Brain microvascular endothelial cell (primary cell): Measurements from ENCODE around the gene KNSTRN.

Source experiments
- DNase-seq: peaks from one replicate; pipeline ENCODE4 v3.0.0-alpha.2; 2020
- H3K27ac ChIP-seq: fragments of 250-450 bp; sonication (Bioruptor Pico); 2 replicates; pipeline ENCODE4 v1.5.1; 2020; ENCODE audit warnings: mild to moderate bottlenecking, moderate library complexity
- H3K27me3 ChIP-seq: fragments of 250-450 bp; sonication (Bioruptor Pico); replicated peaks from 2 replicates; pipeline ENCODE4 v1.5.1; 2020; ENCODE audit warnings: mild to moderate bottlenecking
- H3K36me3 ChIP-seq: fragments of 250-450 bp; sonication (Bioruptor Pico); replicated peaks from 2 replicates; pipeline ENCODE4 v1.5.1; 2020; ENCODE audit warnings: mild to moderate bottlenecking
- H3K4me3 ChIP-seq: 2 replicates; pipeline ENCODE4 v1.5.1; 2011; ENCODE audit warnings: low read depth, mild to moderate bottlenecking, control low read depth, low read length, moderate library complexity
- CTCF ChIP-seq: IDR thresholded peaks from 2 replicates; pipeline ENCODE4 v1.5.1; 2011; ENCODE audit warnings: low read depth, mild to moderate bottlenecking, moderate library complexity, low read length, control low read depth, inconsistent platforms; ENCODE audit errors: missing control alignments
- in situ Hi-C: cut with HindIII; loops from 2 replicates; pipeline ENCODE4 v1.10.0; 2017; ENCODE audit warnings: low sequenced_read_pairs, low pct_ligation_motif_present

The KNSTRN gene

GRCh38 chr15:40354408-40355171 is 27.9 kb upstream of the KNSTRN start:
- in situ Hi-C loops, result no loop called here
- Histone ChIP-seq H3K27ac (no peak overlapping the region), H3K27me3 (no peaks in the 10 kb centered on the region), H3K4me3 (no peak overlapping the region), H3K36me3 (no peaks in the 10 kb centered on the region)
- peak; percentile 84 for TF ChIP-seq CTCF
- DNase-seq, result no peak

GRCh38 chr15:40355976-40356585 is 26.4 kb upstream of the KNSTRN start:
- H3K27ac ChIP-seq, result no peak overlapping the region
- no peak for DNase-seq
- no peaks in the 10 kb centered on the region for H3K36me3 ChIP-seq
- in situ Hi-C loops, result no loop called here
- H3K27me3 ChIP-seq, result no peaks in the 10 kb centered on the region
- no peak overlapping the region for H3K4me3 ChIP-seq
- TF ChIP-seq CTCF, result no peak

GRCh38 chr15:40357246-40357645 is 25.3 kb upstream of the KNSTRN start:
- no peaks in the 10 kb centered on the region for H3K36me3 ChIP-seq
- H3K27me3 ChIP-seq, result no peaks in the 10 kb centered on the region
- no peak overlapping the region for H3K27ac ChIP-seq
- no peak for TF ChIP-seq CTCF
- no peak overlapping the region for H3K4me3 ChIP-seq
- no peak for DNase-seq
- in situ Hi-C loops, result no loop called here

GRCh38 chr15:40357723-40358470 is 24.6 kb upstream of the KNSTRN start, which contains the start of gene DISP2:
DISP2 (plus strand) TSS chr15:40358219; CDS start chr15:40358322, 103 bp downstream.
- in situ Hi-C loops, result no loop called here
- DNase-seq, result peak; percentile 59
- TF ChIP-seq CTCF, result no peak
- no peaks in the 10 kb centered on the region for H3K27me3 ChIP-seq
- peak within 1 kb of the TSS; percentile 55 for H3K4me3 ChIP-seq
- H3K27ac ChIP-seq, result no peak within 1 kb of the TSS
- H3K36me3 ChIP-seq, result no peaks in the 10 kb centered on the region

GRCh38 chr15:40358471-40359353 is 23.8 kb upstream of the KNSTRN start:
- Histone ChIP-seq H3K27me3 (no peaks in the 10 kb centered on the region), H3K4me3 (peak overlapping the region; percentile 55), H3K36me3 (no peaks in the 10 kb centered on the region), H3K27ac (no peak overlapping the region)
- DNase-seq, result no peak
- TF ChIP-seq CTCF, result peak; percentile 13
- in situ Hi-C loops, result no loop called here
